H1 (cell line): Measurements from ENCODE around the gene SAMD4A. TPM values are rescaled to one million over a fixed set of nuclear protein-coding genes. Genes with fewer than 3 reads are reported as not detected.

ENCODE experiments used
- CTCF ChIA-PET: fragments of 300-600 bp; sonication (Branson Sonifier 250); formaldehyde crosslinking; loops from one replicate; lab custom pipeline; 2021; ENCODE audit not compliant: partially characterized antibody; lab: Charles Lee
- POLR2A ChIA-PET: fragments of 300-600 bp; sonication (Branson Sonifier 250); formaldehyde crosslinking; loops from one replicate; lab custom pipeline; 2021; ENCODE audit warnings: inconsistent platforms; ENCODE audit not compliant: partially characterized antibody; lab: Charles Lee
- DNase-seq, 2 experiments: peaks; one replicate each; pipeline versions ENCODE4 v3.0.0 to v3.0.0-alpha.2; 2010 to 2022; ENCODE audit warnings: low spot score in 2 of 2, low read depth in 1 of 2, mixed read lengths in 1 of 2
- FAIRE-seq: peaks from 2 replicates; lab custom pipeline; 2011; peaks lifted over from hg19 to GRCh38; lab: Jason Lieb, UNC
- H2AFZ ChIP-seq: 2 replicates; pipeline ENCODE4 v1.8.1; 2012; ENCODE audit warnings: low read length, inconsistent platforms
- H2AK5ac ChIP-seq: 2 replicates; pipeline ENCODE4 v1.6.1; 2013; ENCODE audit warnings: low read depth, low read length
- H2BK120ac ChIP-seq: replicated peaks from 2 replicates; pipeline ENCODE3; 2013; ENCODE audit warnings: low read depth, low read length, inconsistent platforms
- H2BK12ac ChIP-seq: 2 replicates; pipeline ENCODE4 v1.6.1; 2013; ENCODE audit warnings: low read depth, low read length
- H2BK15ac ChIP-seq: 2 replicates; pipeline ENCODE4 v1.6.1; 2013; ENCODE audit warnings: low read length
- H2BK20ac ChIP-seq: 2 replicates; pipeline ENCODE4 v1.6.1; 2013; ENCODE audit warnings: low read length
- H2BK5ac ChIP-seq: 2 replicates; pipeline ENCODE4 v1.6.1; 2013; ENCODE audit warnings: low read depth, low read length
- H3K14ac ChIP-seq: 2 replicates; pipeline ENCODE4 v1.6.1; 2013; ENCODE audit warnings: inconsistent platforms; ENCODE audit not compliant: insufficient read length
- H3K18ac ChIP-seq: 2 replicates; pipeline ENCODE4 v1.6.1; 2013; ENCODE audit warnings: low read length; ENCODE audit errors: extremely low read depth
- H3K23ac ChIP-seq: 2 replicates; pipeline ENCODE4 v1.6.1; 2013; ENCODE audit warnings: inconsistent platforms; ENCODE audit not compliant: insufficient read length
- H3K23me2 ChIP-seq: 2 replicates; pipeline ENCODE4 v1.6.1; 2013; ENCODE audit warnings: low read depth, low read length
- H3K27ac ChIP-seq: 2 replicates; pipeline ENCODE4 v1.6.1; 2011; ENCODE audit warnings: low read depth, low read length, inconsistent platforms
- H3K27me3 ChIP-seq, 4 experiments: replicated peaks in 1 of 4; 1 replicate in 1 of 4; 2 replicates in 3 of 4; pipeline versions ENCODE4 v1.6.1 to v1.8.1; 2011 to 2013; ENCODE audit warnings: low read length in 3 of 4, mild to moderate bottlenecking in 3 of 4, inconsistent platforms in 2 of 4, mixed read lengths in 2 of 4, moderate library complexity in 1 of 4; ENCODE audit not compliant: control insufficient read depth in 3 of 4, insufficient read depth in 3 of 4; ENCODE audit errors: extremely low read depth in 1 of 4
- H3K36me3 ChIP-seq, 4 experiments: 2 replicates each; pipeline versions ENCODE4 v1.6.1 to v1.8.1; 2011 to 2013; ENCODE audit warnings: mild to moderate bottlenecking in 4 of 4, low read length in 3 of 4, moderate library complexity in 2 of 4, control low read depth in 1 of 4, inconsistent platforms in 1 of 4; ENCODE audit not compliant: insufficient read depth in 4 of 4, control insufficient read depth in 2 of 4
- H3K4ac ChIP-seq: replicated peaks from 2 replicates; pipeline ENCODE3; 2013; ENCODE audit warnings: low read length, low read depth, mixed read lengths, inconsistent platforms; ENCODE audit not compliant: insufficient read length
- H3K4me1 ChIP-seq, 4 experiments: replicated peaks in 1 of 4; 1 replicate in 1 of 4; 2 replicates in 3 of 4; pipeline versions ENCODE4 v1.6.1 to v1.8.1; 2011 to 2013; ENCODE audit warnings: low read length in 3 of 4, inconsistent platforms in 2 of 4, mixed read lengths in 1 of 4; ENCODE audit not compliant: insufficient read depth in 4 of 4, control insufficient read depth in 3 of 4
- H3K4me2 ChIP-seq, 2 experiments: 2 replicates each; pipeline versions ENCODE4 v1.6.1 to v1.8.1; 2011 to 2013; ENCODE audit warnings: low read depth in 2 of 2, low read length in 2 of 2, control low read depth in 1 of 2, inconsistent platforms in 1 of 2, mild to moderate bottlenecking in 1 of 2; ENCODE audit not compliant: insufficient read depth in 1 of 2
- H3K4me3 ChIP-seq, 4 experiments: fragments of 200-600, 300-600 bp in 1 of 4; sonication (generic), shearing (Covaris generic), sonication (Bioruptor Twin) in 1 of 4; 2 replicates each; pipeline versions ENCODE4 v1.5.1 to v1.8.1; 2011 to 2016; ENCODE audit warnings: low read length in 4 of 4, low read depth in 3 of 4, control low read depth in 2 of 4, inconsistent platforms in 2 of 4, mild to moderate bottlenecking in 2 of 4, mixed read lengths in 1 of 4, moderate library complexity in 1 of 4; ENCODE audit not compliant: insufficient read depth in 2 of 4; ENCODE audit errors: extremely low read depth in 1 of 4
- H3K56ac ChIP-seq: replicated peaks from 2 replicates; pipeline ENCODE3; 2013; ENCODE audit warnings: low read depth, mild to moderate bottlenecking, mixed read lengths, low read length, inconsistent platforms; ENCODE audit not compliant: insufficient read length
- H3K79me1 ChIP-seq: 2 replicates; pipeline ENCODE4 v1.6.1; 2013; ENCODE audit warnings: low read depth, low read length, control low read depth
- H3K79me2 ChIP-seq, 2 experiments: 2 replicates each; pipeline versions ENCODE4 v1.6.1 to v1.8.1; 2012 to 2013; ENCODE audit warnings: low read length in 2 of 2, mild to moderate bottlenecking in 2 of 2, inconsistent platforms in 1 of 2; ENCODE audit not compliant: insufficient read depth in 2 of 2, control insufficient read depth in 1 of 2
- H3K9ac ChIP-seq, 4 experiments: replicated peaks in 1 of 4; 1 replicate in 1 of 4; 2 replicates in 3 of 4; pipeline versions ENCODE4 v1.6.1 to v1.8.1; 2011 to 2013; ENCODE audit warnings: low read depth in 3 of 4, low read length in 3 of 4, control low read depth in 2 of 4, mild to moderate bottlenecking in 2 of 4, moderate library complexity in 2 of 4, inconsistent platforms in 1 of 4; ENCODE audit errors: extremely low read depth in 1 of 4
- H3K9me3 ChIP-seq, 2 experiments: 2 replicates each; pipeline versions ENCODE4 v1.6.1 to v1.8.1; 2012 to 2013; ENCODE audit warnings: mild to moderate bottlenecking in 2 of 2, moderate library complexity in 2 of 2, control low read depth in 1 of 2, inconsistent platforms in 1 of 2, low read depth in 1 of 2, low read length in 1 of 2, mixed read lengths in 1 of 2; ENCODE audit not compliant: insufficient read depth in 2 of 2
- H4K20me1 ChIP-seq, 2 experiments: replicated peaks in 1 of 2; 2 replicates each; pipeline versions ENCODE3 to v1.8.1; 2011 to 2013; ENCODE audit warnings: inconsistent platforms in 2 of 2, low read length in 2 of 2, mild to moderate bottlenecking in 1 of 2; ENCODE audit not compliant: insufficient read depth in 2 of 2, control insufficient read depth in 1 of 2
- H4K5ac ChIP-seq: 2 replicates; pipeline ENCODE4 v1.6.1; 2013; ENCODE audit warnings: low read length, low read depth, mixed read lengths, inconsistent platforms; ENCODE audit not compliant: insufficient read length
- H4K8ac ChIP-seq: 2 replicates; pipeline ENCODE4 v1.8.0; 2013; ENCODE audit warnings: mild to moderate bottlenecking, moderate library complexity, low read length, inconsistent platforms; ENCODE audit not compliant: insufficient read depth; ENCODE audit errors: extremely low read depth
- H4K91ac ChIP-seq: replicated peaks from 2 replicates; pipeline ENCODE3; 2013; ENCODE audit warnings: low read length, mixed read lengths, inconsistent platforms; ENCODE audit not compliant: insufficient read length
- BCL11A ChIP-seq, 2 experiments: IDR thresholded peaks; one replicate each; pipeline ENCODE4 v1.6.1; 2011; ENCODE audit warnings: low read depth in 2 of 2, low read length in 2 of 2, mild to moderate bottlenecking in 2 of 2
- BRCA1 ChIP-seq: IDR thresholded peaks from 2 replicates; pipeline ENCODE4 v1.6.1; 2012; ENCODE audit warnings: low read depth, low read length, improper control_type of control experiment
- HDAC2 ChIP-seq, 2 experiments: fragments of 300-600 bp in 1 of 2; sonication (generic) in 1 of 2; IDR thresholded peaks; 2 replicates each; pipeline ENCODE4 v1.6.1; 2011 to 2012; ENCODE audit warnings: low read depth in 2 of 2, low read length in 2 of 2, mild to moderate bottlenecking in 2 of 2, moderate library complexity in 2 of 2, borderline replicate concordance in 1 of 2, inconsistent platforms in 1 of 2
- PHF8 ChIP-seq: fragments of 200-600 bp; sonication (generic); conservative IDR thresholded peaks from 2 replicates; pipeline ENCODE4 v1.7.1; 2012; ENCODE audit warnings: low read depth, mild to moderate bottlenecking, inconsistent platforms, low read length, moderate library complexity
- SIN3A ChIP-seq, 2 experiments: IDR thresholded peaks in 1 of 2; conservative IDR thresholded peaks in 1 of 2; 2 replicates each; pipeline ENCODE4 v1.6.1; 2011 to 2012; ENCODE audit warnings: low read length in 2 of 2, improper control_type of control experiment in 1 of 2, low read depth in 1 of 2, mild to moderate bottlenecking in 1 of 2
- SIX5 ChIP-seq: IDR thresholded peaks from 2 replicates; pipeline ENCODE4 v1.6.1; 2011; ENCODE audit warnings: mild to moderate bottlenecking, low read depth, low read length
- SP2 ChIP-seq: IDR thresholded peaks from 2 replicates; pipeline ENCODE4 v1.6.1; 2012; ENCODE audit warnings: mild to moderate bottlenecking, low read length, inconsistent platforms
- TAF7 ChIP-seq: optimal IDR thresholded peaks from 2 replicates; pipeline ENCODE3; 2011; ENCODE audit warnings: low read depth, mild to moderate bottlenecking, inconsistent platforms, low read length, moderate library complexity, borderline replicate concordance
- WGBS, 2 experiments: shearing (Covaris generic) in 1 of 2; methylation state at CpG; one replicate each; pipeline versions ENCODE4 v1.1.6 to v1.1.7; 2013 to 2015; ENCODE audit warnings: low lambda C conversion rate in 2 of 2, mixed read lengths in 2 of 2, inconsistent platforms in 1 of 2, low coverage in 1 of 2, missing lambda C conversion rate in 1 of 2; ENCODE audit not compliant: insufficient replicate concordance in 2 of 2, insufficient coverage in 1 of 2, insufficient read length in 1 of 2; ENCODE audit errors: extremely low coverage in 1 of 2, missing lambda C conversion rate in 1 of 2; 5-methylcytosine and 5-hydroxymethylcytosine counted together
- polyA plus RNA-seq, 7 experiments: library from polyadenylated mRNA; depleted of rRNA in 3 of 7; stranded (reverse) in 5 of 7; unstranded in 2 of 7; fragments of >200 nt in 5 of 7; fragments of 200-250 nt in 2 of 7; gene quantifications; 1 replicate in 5 of 7; 2 replicates in 1 of 7; 4 replicates in 1 of 7; pipeline versions ENCODE4 v1.2.1 to v1.2.3, GENCODE V29; 2011 to 2013; ENCODE audit warnings: missing spikeins in 2 of 7, mixed read lengths in 2 of 7
- total RNA-seq: library from RNA; stranded (reverse); fragmentation: NEBNext Ultra II Directional; extraction: Animal tissue kit (Norgen Biotek cat#: 25700); gene quantifications from 2 replicates; pipeline ENCODE4 v1.2.1, GENCODE V29; 2021
- TF ChIP-seq, protein P1 (sequence below): IDR thresholded peaks from 2 replicates; pipeline ENCODE4 v1.6.1; 2012; ENCODE audit warnings: inconsistent platforms
- TF ChIP-seq, protein P2 (sequence below), 3 experiments: IDR thresholded peaks; 1 replicate in 2 of 3; 2 replicates in 1 of 3; pipeline versions ENCODE4 v1.5.1 to v1.6.1; 2011; ENCODE audit warnings: low read length in 3 of 3, mild to moderate bottlenecking in 3 of 3, inconsistent platforms in 2 of 3, low read depth in 1 of 3, moderate library complexity in 1 of 3; ENCODE audit not compliant: insufficient read depth in 1 of 3; ENCODE audit errors: control extremely low read depth in 1 of 3

Gene SAMD4A
- total and polyA plus RNA-seq, 2 of the 8 experiments (the other 6 are each of a cell fraction or from before 2014, with no cell fraction given) = 2.4 to 12.3 TPM

DNA sequence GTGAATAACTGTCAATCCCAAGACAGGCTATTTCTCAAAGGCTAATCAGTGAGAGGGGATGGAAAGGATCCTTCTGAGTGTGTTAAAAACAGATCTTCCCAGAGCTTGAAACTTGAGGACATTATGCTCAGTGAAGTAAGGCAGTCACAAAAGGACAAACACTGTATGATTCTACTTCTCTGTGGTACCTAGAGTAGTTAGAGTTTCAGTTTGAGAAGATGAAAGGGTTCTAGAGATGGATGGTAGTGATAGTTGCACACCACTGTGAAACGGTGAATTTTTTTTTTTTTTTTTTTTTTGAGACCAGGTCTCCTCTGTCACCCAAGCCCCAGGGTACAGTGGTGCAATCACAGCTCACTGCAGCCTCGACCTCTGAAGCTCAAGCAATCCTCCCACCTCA, 133.8 kb downstream of the SAMD4A start:
- no peak overlapping the region for H2BK5ac ChIP-seq
- 96% methylated on average over 2 of the region's 2 CpGs; no CpG with 5 or more reads in 1 of the 2 experiments for WGBS, 2 experiments
- no peaks in the 10 kb centered on the region for H3K79me2 ChIP-seq
- H3K36me3 ChIP-seq = no peaks in the 10 kb centered on the region; a peak in 1 of 8 replicates
- no peak overlapping the region for H3K56ac ChIP-seq
- no peaks in the 10 kb centered on the region for H4K20me1 ChIP-seq
- H2AK5ac ChIP-seq = no peak overlapping the region
- H3K27me3 ChIP-seq = no peaks in the 10 kb centered on the region
- H3K4ac ChIP-seq = no peak overlapping the region
- H3K4me1 ChIP-seq = peaks cover 0 to 8% (median 0%) of the 10 kb centered on the region in 4 experiments; a peak in 1 of 7 replicates
- H4K91ac ChIP-seq = no peak overlapping the region
- H3K27ac ChIP-seq = no peak overlapping the region
- H3K23ac ChIP-seq = no peak overlapping the region
- H3K79me1 ChIP-seq = peaks cover 3% of the 10 kb centered on the region
- DNase-seq (no peak), FAIRE-seq (no peak)
- no peak overlapping the region for H2AFZ ChIP-seq
- no peak overlapping the region for H4K5ac ChIP-seq
- no peak overlapping the region for H2BK12ac ChIP-seq
- no peak overlapping the region for H3K4me2 ChIP-seq
- H3K4me3 ChIP-seq = no peak overlapping the region
- ChIA-PET POLR2A (interaction anchor here (0.5 to 1.0 kb wide), 2 partner anchors 15 to 135 kb away, joined by 3 to 6 read pairs; no protein-coding TSS in a partner anchor), CTCF (interaction anchor here (0.9 to 5.4 kb wide), 12 partner anchors 8 to 198 kb away, joined by 3 to 26 read pairs (median 4); no protein-coding TSS in a partner anchor)
- no peak overlapping the region for H3K14ac ChIP-seq
- H4K8ac ChIP-seq = no peak overlapping the region
- no peak overlapping the region for H2BK120ac ChIP-seq
- H3K9me3 ChIP-seq = no peaks in the 10 kb centered on the region
- no peaks in the 10 kb centered on the region for H3K23me2 ChIP-seq
- H2BK20ac ChIP-seq = no peak overlapping the region
- no peak overlapping the region for H3K18ac ChIP-seq
- H2BK15ac ChIP-seq = no peak overlapping the region
- H3K9ac ChIP-seq = no peak overlapping the region
- no peak for TF ChIP-seq SP2
- no peak for TF ChIP-seq SIX5
- no peak for TF ChIP-seq SIN3A (conservative IDR thresholded peaks at IDR 0.05 in 1 of 2, IDR thresholded peaks at IDR 0.05 in 1 of 2; ENCODE audit: low read depth in 1 of 2, low read length in 2 of 2)
- TF ChIP-seq BCL11A (IDR thresholded peaks at IDR 0.05; ENCODE audit: low read depth in 2 of 2, low read length in 2 of 2) = no peak
- no peak for TF ChIP-seq TAF7
- TF ChIP-seq PHF8 = no peak
- no peak for TF ChIP-seq BRCA1
- TF ChIP-seq HDAC2 (IDR thresholded peaks at IDR 0.05; ENCODE audit: borderline replicate concordance in 1 of 2, low read depth in 2 of 2, low read length in 2 of 2) = no peak
- TF ChIP-seq, protein P1, sequence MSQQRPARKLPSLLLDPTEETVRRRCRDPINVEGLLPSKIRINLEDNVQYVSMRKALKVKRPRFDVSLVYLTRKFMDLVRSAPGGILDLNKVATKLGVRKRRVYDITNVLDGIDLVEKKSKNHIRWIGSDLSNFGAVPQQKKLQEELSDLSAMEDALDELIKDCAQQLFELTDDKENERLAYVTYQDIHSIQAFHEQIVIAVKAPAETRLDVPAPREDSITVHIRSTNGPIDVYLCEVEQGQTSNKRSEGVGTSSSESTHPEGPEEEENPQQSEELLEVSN = no peak
- TF ChIP-seq, protein P2, sequence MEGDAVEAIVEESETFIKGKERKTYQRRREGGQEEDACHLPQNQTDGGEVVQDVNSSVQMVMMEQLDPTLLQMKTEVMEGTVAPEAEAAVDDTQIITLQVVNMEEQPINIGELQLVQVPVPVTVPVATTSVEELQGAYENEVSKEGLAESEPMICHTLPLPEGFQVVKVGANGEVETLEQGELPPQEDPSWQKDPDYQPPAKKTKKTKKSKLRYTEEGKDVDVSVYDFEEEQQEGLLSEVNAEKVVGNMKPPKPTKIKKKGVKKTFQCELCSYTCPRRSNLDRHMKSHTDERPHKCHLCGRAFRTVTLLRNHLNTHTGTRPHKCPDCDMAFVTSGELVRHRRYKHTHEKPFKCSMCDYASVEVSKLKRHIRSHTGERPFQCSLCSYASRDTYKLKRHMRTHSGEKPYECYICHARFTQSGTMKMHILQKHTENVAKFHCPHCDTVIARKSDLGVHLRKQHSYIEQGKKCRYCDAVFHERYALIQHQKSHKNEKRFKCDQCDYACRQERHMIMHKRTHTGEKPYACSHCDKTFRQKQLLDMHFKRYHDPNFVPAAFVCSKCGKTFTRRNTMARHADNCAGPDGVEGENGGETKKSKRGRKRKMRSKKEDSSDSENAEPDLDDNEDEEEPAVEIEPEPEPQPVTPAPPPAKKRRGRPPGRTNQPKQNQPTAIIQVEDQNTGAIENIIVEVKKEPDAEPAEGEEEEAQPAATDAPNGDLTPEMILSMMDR (IDR thresholded peaks at IDR 0.05; ENCODE audit: control extremely low read depth in 1 of 3, insufficient read depth in 1 of 3, low read depth in 1 of 3, low read length in 3 of 3) = no peak
